Neuronal stem cell (in vitro differentiated cells): ENCODE results near the gene COA1.
A peak's percentile ranks its signal among the peaks of the same experiment; 100 is the strongest.

ENCODE experiments used
- DNase-seq: peaks from one replicate; pipeline ENCODE4 v3.0.0-alpha.2; 2013; ENCODE audit warnings: low spot score
- H2AFZ ChIP-seq: one replicate; pipeline ENCODE4 v1.6.1; 2013; ENCODE audit warnings: mild to moderate bottlenecking, low read length, inconsistent platforms
- H2AK5ac ChIP-seq: 2 replicates; pipeline ENCODE4 v1.6.1; 2013; ENCODE audit warnings: low read depth, mild to moderate bottlenecking, inconsistent platforms, low read length, moderate library complexity, mixed read lengths
- H2BK120ac ChIP-seq: 2 replicates; pipeline ENCODE4 v1.6.1; 2013; ENCODE audit warnings: low read depth, mild to moderate bottlenecking, inconsistent platforms, low read length, moderate library complexity, mixed read lengths
- H2BK12ac ChIP-seq: one replicate; pipeline ENCODE4 v1.6.1; 2013; ENCODE audit warnings: low read length, inconsistent platforms
- H2BK15ac ChIP-seq: 2 replicates; pipeline ENCODE4 v1.6.1; 2013; ENCODE audit warnings: mild to moderate bottlenecking, low read length, inconsistent platforms, mixed read lengths
- H2BK5ac ChIP-seq: one replicate; pipeline ENCODE4 v1.6.1; 2013; ENCODE audit warnings: inconsistent platforms, mild to moderate bottlenecking, low read length, moderate library complexity
- H3K14ac ChIP-seq: one replicate; pipeline ENCODE4 v1.6.1; 2013; ENCODE audit warnings: low read length, inconsistent platforms
- H3K18ac ChIP-seq: 2 replicates; pipeline ENCODE4 v1.6.1; 2013; ENCODE audit warnings: low read length, inconsistent platforms
- H3K23ac ChIP-seq: 2 replicates; pipeline ENCODE4 v1.6.1; 2013; ENCODE audit warnings: low read depth, mild to moderate bottlenecking, mixed read lengths, low read length, inconsistent platforms; ENCODE audit not compliant: poor library complexity
- H3K27ac ChIP-seq: replicated peaks from 3 replicates; pipeline ENCODE4 v1.5.1; 2013; ENCODE audit warnings: low read length, inconsistent platforms
- H3K27me3 ChIP-seq, 3 experiments: 2 replicates each; pipeline ENCODE4 v1.6.1; 2013; ENCODE audit warnings: low read length in 3 of 3, mild to moderate bottlenecking in 2 of 3, inconsistent platforms in 1 of 3, low read depth in 1 of 3, mixed read lengths in 1 of 3, moderate library complexity in 1 of 3; ENCODE audit not compliant: control insufficient read depth in 3 of 3, insufficient read depth in 3 of 3
- H3K36me3 ChIP-seq, 2 donors: replicated peaks in 1 of 2; 2 replicates each; pipeline ENCODE4 v1.6.1; 2013; ENCODE audit warnings: low read length in 2 of 2; ENCODE audit not compliant: control insufficient read depth in 2 of 2, insufficient read depth in 2 of 2
- H3K4ac ChIP-seq: 2 replicates; pipeline ENCODE4 v1.6.1; 2013; ENCODE audit warnings: inconsistent platforms, mild to moderate bottlenecking, low read length, moderate library complexity
- H3K4me1 ChIP-seq, 2 donors: 1 replicate in 1 of 2; 2 replicates in 1 of 2; pipeline ENCODE4 v1.6.1; 2013; ENCODE audit warnings: low read length in 2 of 2, low read depth in 1 of 2; ENCODE audit not compliant: control insufficient read depth in 2 of 2, insufficient read depth in 1 of 2
- H3K4me2 ChIP-seq: one replicate; pipeline ENCODE4 v1.6.1; 2013; ENCODE audit warnings: mild to moderate bottlenecking, low read length, inconsistent platforms; ENCODE audit not compliant: insufficient read depth, poor library complexity, severe bottlenecking
- H3K4me3 ChIP-seq, 2 donors: 2 replicates each; pipeline ENCODE4 v1.5.1; 2013; ENCODE audit warnings: low read length in 2 of 2, mild to moderate bottlenecking in 2 of 2, inconsistent platforms in 1 of 2, moderate library complexity in 1 of 2
- H3K79me1 ChIP-seq: one replicate; pipeline ENCODE4 v1.6.1; 2013; ENCODE audit warnings: low read depth, mild to moderate bottlenecking, inconsistent platforms, low read length, moderate library complexity
- H3K9ac ChIP-seq: one replicate; pipeline ENCODE4 v1.6.1; 2013; ENCODE audit warnings: mild to moderate bottlenecking, low read depth, low read length, inconsistent platforms; ENCODE audit not compliant: poor library complexity
- H3K9me3 ChIP-seq, 2 donors: replicated peaks in 1 of 2; 2 replicates each; pipeline versions ENCODE3 to v1.6.1; 2013; ENCODE audit warnings: low read length in 2 of 2, mild to moderate bottlenecking in 2 of 2, inconsistent platforms in 1 of 2, low read depth in 1 of 2, mixed read lengths in 1 of 2, moderate library complexity in 1 of 2; ENCODE audit not compliant: control insufficient read depth in 2 of 2, insufficient read depth in 1 of 2
- H4K8ac ChIP-seq: one replicate; pipeline ENCODE4 v1.6.1; 2013; ENCODE audit warnings: low read depth, mild to moderate bottlenecking, inconsistent platforms, low read length, moderate library complexity
- H4K91ac ChIP-seq: one replicate; pipeline ENCODE4 v1.6.1; 2013; ENCODE audit warnings: low read length, low read depth, mild to moderate bottlenecking, inconsistent platforms; ENCODE audit not compliant: poor library complexity
- WGBS, 2 donors: extraction: QIAGEN DNeasy Blood & Tissue Kit; methylation state at CpG; one replicate each; pipeline ENCODE4 v1.1.7; 2013; ENCODE audit warnings: missing lambda C conversion rate in 2 of 2, mixed read lengths in 1 of 2; ENCODE audit not compliant: insufficient read length in 2 of 2, insufficient replicate concordance in 1 of 2; ENCODE audit errors: extremely low coverage in 2 of 2; 5-methylcytosine and 5-hydroxymethylcytosine counted together

Gene COA1

DNA sequence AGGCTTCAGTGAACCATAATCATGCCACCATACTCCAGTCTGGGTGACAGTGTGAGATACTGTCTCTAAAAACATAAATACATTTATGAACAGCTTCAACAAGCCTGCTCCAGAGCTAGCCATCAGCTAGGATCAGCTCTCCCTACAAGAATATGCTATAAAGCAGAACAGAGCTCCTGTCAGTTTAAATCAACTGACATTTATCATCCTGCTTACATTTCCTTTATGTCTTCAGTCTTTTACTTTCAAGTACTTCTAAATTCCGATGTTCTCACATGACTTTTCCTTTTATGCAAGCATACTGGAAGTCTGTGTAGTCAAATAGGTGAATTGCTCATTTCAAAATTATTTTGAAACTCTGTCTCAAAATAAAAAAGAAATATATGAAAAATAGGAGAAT, 64.6 kb downstream of the COA1 start:
- no peak overlapping the region for H3K4me2 ChIP-seq
- WGBS, 2 donors: no CpG with 5 or more reads among the region's 1 CpG

GRCh38 chr7:43660141-43660540, 69.2 kb downstream of the COA1 start:
- Histone ChIP-seq H2AFZ (no peak overlapping the region), H3K4ac (no peak overlapping the region), H3K14ac (no peak overlapping the region), H3K9ac (no peak overlapping the region), H4K8ac (no peak overlapping the region), H2BK120ac (no peak overlapping the region), H3K27me3 (peaks cover 0 to 2% (median 0%) of the 10 kb centered on the region in 3 experiments), H2BK12ac (no peak overlapping the region), H4K91ac (no peak overlapping the region), H3K18ac (no peak overlapping the region), H3K79me1 (peaks cover 5% of the 10 kb centered on the region), H3K23ac (no peak overlapping the region), H2AK5ac (no peak overlapping the region), H3K4me2 (no peak overlapping the region), H3K4me1 (no peaks in the 10 kb centered on the region), H3K36me3 (peaks cover 7 to 42% of the 10 kb centered on the region in 2 donors), H3K9me3 (peaks cover 0 to 10% of the 10 kb centered on the region in 2 donors), H3K27ac (no peak overlapping the region), H2BK15ac (no peak overlapping the region), H2BK5ac (no peak overlapping the region), H3K4me3 (no peak overlapping the region)
- DNase-seq: no peak
- no CpG with 5 or more reads among the region's 2 CpGs for WGBS, 2 donors

More for the DNA sequence above, 64.6 kb downstream of the COA1 start:
- H2BK12ac ChIP-seq: no peak overlapping the region
- no peaks in the 10 kb centered on the region for H3K27me3 ChIP-seq
- H4K91ac ChIP-seq: no peak overlapping the region
- H3K79me1 ChIP-seq: peaks cover 3% of the 10 kb centered on the region
- no peak overlapping the region for H2AFZ ChIP-seq
- no peak overlapping the region for H4K8ac ChIP-seq
- H2BK120ac ChIP-seq: no peak overlapping the region
- no peak overlapping the region for H3K18ac ChIP-seq
- no peak for DNase-seq
- H3K27ac ChIP-seq: no peak overlapping the region
- no peak overlapping the region for H2AK5ac ChIP-seq
- H2BK15ac ChIP-seq: no peak overlapping the region
- H2BK5ac ChIP-seq: no peak overlapping the region
- H3K9me3 ChIP-seq: peaks cover 2 to 28% of the 10 kb centered on the region in 2 donors
- no peaks in the 10 kb centered on the region for H3K4me1 ChIP-seq
- H3K4me3 ChIP-seq: no peak overlapping the region
- no peak overlapping the region for H3K14ac ChIP-seq
- H3K4ac ChIP-seq: no peak overlapping the region
- H3K36me3 ChIP-seq: peaks cover 3 to 24% of the 10 kb centered on the region in 2 donors
- no peak overlapping the region for H3K9ac ChIP-seq
- H3K23ac ChIP-seq: no peak overlapping the region

- Histone ChIP-seq H3K4me2 (no peak overlapping the region), H3K36me3 (peaks cover 7 to 38% of the 10 kb centered on the region in 2 donors), H3K23ac (no peak overlapping the region), H2BK5ac (no peak overlapping the region), H3K27me3 (peaks cover 0 to 2% (median 0%) of the 10 kb centered on the region in 3 experiments), H2BK15ac (no peak overlapping the region), H2AK5ac (no peak overlapping the region), H3K4me3 (no peak overlapping the region), H4K8ac (no peak overlapping the region), H3K4me1 (no peaks in the 10 kb centered on the region), H3K9me3 (peaks cover 0 to 10% of the 10 kb centered on the region in 2 donors), H2BK120ac (no peak overlapping the region), H3K14ac (no peak overlapping the region), H3K27ac (no peak overlapping the region), H4K91ac (no peak overlapping the region), H2BK12ac (no peak overlapping the region), H2AFZ (no peak overlapping the region), H3K18ac (no peak overlapping the region), H3K79me1 (peaks cover 5% of the 10 kb centered on the region), H3K4ac (no peak overlapping the region), H3K9ac (no peak overlapping the region)
- DNase-seq: no peak
Measured at GRCh38 chr7:43659549-43659896, 69.8 kb downstream of the COA1 start.

- no peak overlapping the region for H3K4me2 ChIP-seq
- no peak overlapping the region for H3K4ac ChIP-seq
- H3K4me3 ChIP-seq: no peak overlapping the region
- no peak for DNase-seq
- H4K8ac ChIP-seq: no peak overlapping the region
- H2AK5ac ChIP-seq: no peak overlapping the region
- no peak overlapping the region for H2BK15ac ChIP-seq
- peak overlapping the region; percentile 6 for H3K18ac ChIP-seq
- no peak overlapping the region for H2BK12ac ChIP-seq
- no CpG with 5 or more reads among the region's 7 CpGs for WGBS, 2 donors
- H3K9ac ChIP-seq: no peak overlapping the region
- no peak overlapping the region for H2BK120ac ChIP-seq
- no peak overlapping the region for H2BK5ac ChIP-seq
- peaks cover 5% of the 10 kb centered on the region for H3K79me1 ChIP-seq
- no peak overlapping the region for H3K27ac ChIP-seq
- H3K14ac ChIP-seq: no peak overlapping the region
- no peak overlapping the region for H3K23ac ChIP-seq
- H4K91ac ChIP-seq: no peak overlapping the region
- peaks cover 7 to 35% of the 10 kb centered on the region in 2 donors for H3K36me3 ChIP-seq
- H2AFZ ChIP-seq: no peak overlapping the region
- H3K9me3 ChIP-seq: peaks cover 0 to 10% of the 10 kb centered on the region in 2 donors
- H3K27me3 ChIP-seq: peaks cover 0 to 2% (median 0%) of the 10 kb centered on the region in 3 experiments
- H3K4me1 ChIP-seq: peaks cover 0 to 2% of the 10 kb centered on the region in 2 donors
Measured at GRCh38 chr7:43658718-43659548, 70.4 kb downstream of the COA1 start.
